GM12891 (cell line): ENCODE measurements around the gene SLC2A13.

Source experiments
- PAX5 ChIP-seq: IDR thresholded peaks from 2 replicates; pipeline ENCODE4 v1.6.1; 2011; ENCODE audit warnings: low read length, moderate library complexity, mild to moderate bottlenecking; ENCODE audit not compliant: insufficient read depth, severe bottlenecking
- POLR2A ChIP-seq: IDR thresholded peaks from 2 replicates; pipeline ENCODE4 v1.6.1; 2011; ENCODE audit warnings: low read depth, low read length, control low read depth
- POLR2AphosphoS5 ChIP-seq: IDR thresholded peaks from 2 replicates; pipeline ENCODE4 v1.6.1; 2011; ENCODE audit warnings: low read depth, low read length, control low read depth
- POU2F2 ChIP-seq: IDR thresholded peaks from 2 replicates; pipeline ENCODE4 v1.6.1; 2011; ENCODE audit warnings: low read depth, mild to moderate bottlenecking, control low read depth, low read length, moderate library complexity
- SPI1 ChIP-seq: IDR thresholded peaks from 2 replicates; pipeline ENCODE4 v1.6.1; 2011; ENCODE audit warnings: low read depth, low read length, control low read depth
- TAF1 ChIP-seq: IDR thresholded peaks from 2 replicates; pipeline ENCODE4 v1.6.1; 2011; ENCODE audit warnings: low read depth, low read length, control low read depth

DNA sequence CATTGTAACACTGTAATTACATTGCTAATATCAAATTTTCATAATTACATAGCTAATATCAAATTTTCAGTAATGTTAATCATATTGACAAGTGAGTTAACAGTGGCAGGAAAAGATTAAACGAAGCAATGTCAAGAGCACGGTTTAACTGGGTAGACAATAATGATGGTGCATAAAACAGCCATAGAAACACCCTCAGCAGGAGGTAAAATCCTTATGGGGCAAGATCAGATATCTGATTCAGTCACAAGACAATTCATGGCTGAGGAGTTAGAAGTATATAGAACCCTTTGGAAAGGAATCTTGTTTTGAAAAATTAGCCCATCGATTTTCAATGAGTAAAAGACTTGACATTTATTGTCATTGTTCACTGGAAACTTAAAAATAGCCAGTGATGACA, 190.6 kb downstream of the SLC2A13 start:
- TF ChIP-seq POLR2A: no peak
- TF ChIP-seq POU2F2: no peak
- no peak for TF ChIP-seq TAF1
- no peak for TF ChIP-seq POLR2AphosphoS5
- no peak for TF ChIP-seq PAX5
- TF ChIP-seq SPI1: no peak
